G401 (cell line): ENCODE results near the gene DBF4B. TPM values are rescaled to one million over a fixed set of nuclear protein-coding genes. Genes with fewer than 3 reads are reported as not detected.

Source experiments
- DNase-seq: peaks from one replicate; pipeline ENCODE4 v3.0.0-alpha.2; 2015; ENCODE audit warnings: low spot score
- in situ Hi-C: cut with HindIII; loops from 2 replicates; pipeline ENCODE4 v1.10.0; 2016; ENCODE audit warnings: low sequenced_read_pairs, mixed read lengths
- total RNA-seq: library from RNA; depleted of rRNA; stranded (reverse); fragments of >200 nt; shearing (Covaris generic); gene quantifications from 2 replicates; pipeline ENCODE4 v1.2.3, GENCODE V29; 2014

DBF4B gene
- total RNA-seq, 1 experiment from 2014 or later: 16.3 TPM

- in situ Hi-C loops: no loop called here
- DNase-seq: peak; percentile 88
Observed at GRCh38 chr17:44774271-44775135, 66.0 kb downstream of the DBF4B start.

GRCh38 chr17:44775136-44775837, 66.8 kb downstream of the DBF4B start:
- in situ Hi-C loops: no loop called here

GRCh38 chr17:44775838-44776621, 67.6 kb downstream of the DBF4B start:
- peak; percentile 43 for DNase-seq
- in situ Hi-C loops: no loop called here

More at GRCh38 chr17:44775136-44775837, 66.8 kb downstream of the DBF4B start:
- peak; percentile 100 for DNase-seq

GRCh38 chr17:44776628-44777393, 68.3 kb downstream of the DBF4B start:
- no peak for DNase-seq
- in situ Hi-C loops: no loop called here

- DNase-seq: no peak
- in situ Hi-C loops: no loop called here
Observed at GRCh38 chr17:44777394-44778348, 69.2 kb downstream of the DBF4B start.

GRCh38 chr17:44778656-44779210, 70.3 kb downstream of the DBF4B start:
- in situ Hi-C loops: no loop called here
- no peak for DNase-seq

GRCh38 chr17:44779211-44780025, 71.0 kb downstream of the DBF4B start:
- DNase-seq: peak; percentile 79
- in situ Hi-C loops: no loop called here

- DNase-seq: no peak
- in situ Hi-C loops: no loop called here
Observed at GRCh38 chr17:44780161-44780560, 71.7 kb downstream of the DBF4B start.

GRCh38 chr17:44780845-44781480, 72.5 kb downstream of the DBF4B start:
- no peak for DNase-seq

GRCh38 chr17:44781551-44782325, 73.3 kb downstream of the DBF4B start:
- DNase-seq: no peak
- in situ Hi-C loops: no loop called here

More at GRCh38 chr17:44780845-44781480, 72.5 kb downstream of the DBF4B start:
- in situ Hi-C loops: no loop called here

GRCh38 chr17:44782326-44782850, 73.9 kb downstream of the DBF4B start:
- in situ Hi-C loops: no loop called here
- no peak for DNase-seq

GRCh38 chr17:44785921-44786320, 77.5 kb downstream of the DBF4B start:
- in situ Hi-C loops: no loop called here
- peak; percentile 80 for DNase-seq

GRCh38 chr17:44786551-44787081, 78.2 kb downstream of the DBF4B start:
- in situ Hi-C loops: no loop called here
- DNase-seq: peak; percentile 94

GRCh38 chr17:44787271-44787940, 78.9 kb downstream of the DBF4B start:
- in situ Hi-C loops: no loop called here

GRCh38 chr17:44788139-44788538, 79.7 kb downstream of the DBF4B start:
- in situ Hi-C loops: no loop called here
- DNase-seq: no peak

More at GRCh38 chr17:44787271-44787940, 78.9 kb downstream of the DBF4B start:
- DNase-seq: peak; percentile 93
